Effector CD8-positive, alpha-beta T cell (primary cell): ENCODE data around the gene KLHL12.
A peak's percentile ranks its signal among the peaks of the same experiment; 100 is the strongest.

ENCODE experiments used
- DNase-seq: peaks from one replicate; lab custom pipeline; 2025; lab: John Stamatoyannopoulos, UW
- total RNA-seq, 4 experiments: gene quantifications; one replicate each; lab custom pipeline; 2026; lab: John Stamatoyannopoulos, UW

Gene KLHL12
- 43.2 to 74.7 (median 69.9) reads per million in 4 experiments for total RNA-seq

- peak; percentile 89 for DNase-seq
These were observed at the start of gene KLHL12 for GRCh38 chr1:202926581-202927491. KLHL12 (minus strand) TSS chr1:202927234; CDS start chr1:202925162, 2,072 bp downstream.

- DNase-seq: no peak
These were observed 49.6 kb upstream of the KLHL12 start for GRCh38 chr1:202976633-202977032.

- no peak for DNase-seq
These were observed 47.8 kb upstream of the KLHL12 start for GRCh38 chr1:202974856-202975255.

- DNase-seq: no peak
These were observed 45.0 kb upstream of the KLHL12 start for GRCh38 chr1:202972046-202972445.

GRCh38 chr1:202968895-202969295 is 41.9 kb upstream of the KLHL12 start:
- no peak for DNase-seq

- DNase-seq: no peak
These were observed 41.3 kb upstream of the KLHL12 start for GRCh38 chr1:202968351-202968750.

GRCh38 chr1:202967684-202968281 is 40.7 kb upstream of the KLHL12 start:
- DNase-seq: no peak

GRCh38 chr1:202966006-202966898 is 39.2 kb upstream of the KLHL12 start:
- no peak for DNase-seq

GRCh38 chr1:202965422-202965821 is 38.4 kb upstream of the KLHL12 start:
- DNase-seq: no peak

GRCh38 chr1:202964791-202965410 is 37.9 kb upstream of the KLHL12 start:
- DNase-seq: no peak

- DNase-seq: no peak
These were observed 34.3 kb upstream of the KLHL12 start for GRCh38 chr1:202961220-202961880.

- DNase-seq: no peak
These were observed 32.2 kb upstream of the KLHL12 start for GRCh38 chr1:202959276-202959620.

GRCh38 chr1:202958544-202959275 is 31.7 kb upstream of the KLHL12 start:
- no peak for DNase-seq

- peak; percentile 88 for DNase-seq
These were observed 30.9 kb upstream of the KLHL12 start, which contains the start of gene ADIPOR1 for GRCh38 chr1:202957733-202958543. ADIPOR1 (minus strand) TSS chr1:202958312; CDS start chr1:202951070, 7,242 bp downstream.

- no peak for DNase-seq
These were observed 29.9 kb upstream of the KLHL12 start for GRCh38 chr1:202956969-202957368.

- no peak for DNase-seq
These were observed 27.2 kb upstream of the KLHL12 start for GRCh38 chr1:202954057-202954745.

GRCh38 chr1:202953392-202953791 is 26.4 kb upstream of the KLHL12 start:
- DNase-seq: no peak

- DNase-seq: no peak
These were observed 25.8 kb upstream of the KLHL12 start for GRCh38 chr1:202952818-202953217.

GRCh38 chr1:202952099-202952498 is 25.1 kb upstream of the KLHL12 start:
- no peak for DNase-seq
